OCI-LY7 (cell line): ENCODE data around the gene CXCL6.

Experiments used
- CTCF ChIP-seq: fragments of 200-600 bp; sonication (generic); conservative IDR thresholded peaks from 2 replicates; pipeline ENCODE4 v1.5.1; 2014; ENCODE audit warnings: mild to moderate bottlenecking, antibody characterized with exemption, low read length, moderate library complexity, mixed read lengths
- EZH2phosphoT487 ChIP-seq: fragments of 200-600 bp; sonication (generic); IDR thresholded peaks from 2 replicates; pipeline ENCODE4 v1.6.1; 2018; ENCODE audit warnings: low read depth, borderline replicate concordance, mild to moderate bottlenecking, mixed run types, antibody characterized with exemption, low read length, moderate library complexity, mixed read lengths

GRCh38 chr4:73872316-73873108 is 36.0 kb downstream of the CXCL6 start:
- TF ChIP-seq CTCF (no peak), EZH2phosphoT487 (no peak)
